Aorta (tissue), 5 donors: ENCODE data around the gene CCDC40. TPM values are rescaled to one million over a fixed set of nuclear protein-coding genes. Genes with fewer than 3 reads are reported as not detected.

Experiments used
- ATAC-seq: fragments of 200-7000 bp; cut with Tn5 transposase; one replicate; pipeline ENCODE4 v1.9.1; 2022; ENCODE audit warnings: moderate library complexity; ENCODE audit not compliant: low FRiP score
- DNase-seq, 2 donors: peaks; one replicate each; pipeline ENCODE4 v3.0.0-alpha.2; 2020
- H3K27ac ChIP-seq, 2 donors: one replicate each; pipeline ENCODE4 v1.5.1; 2013; ENCODE audit warnings: low read length in 2 of 2, mild to moderate bottlenecking in 2 of 2, moderate library complexity in 2 of 2, control low read depth in 1 of 2, inconsistent platforms in 1 of 2, low read depth in 1 of 2
- H3K27me3 ChIP-seq, 2 donors: one replicate each; pipeline ENCODE4 v1.6.1; 2013; ENCODE audit warnings: control low read depth in 1 of 2, low read length in 1 of 2, mild to moderate bottlenecking in 1 of 2, moderate library complexity in 1 of 2; ENCODE audit not compliant: insufficient read depth in 2 of 2, control insufficient read depth in 1 of 2
- H3K36me3 ChIP-seq, 2 donors: one replicate each; pipeline ENCODE4 v1.6.1; 2013; ENCODE audit warnings: control low read depth in 1 of 2, low read length in 1 of 2, mild to moderate bottlenecking in 1 of 2; ENCODE audit not compliant: insufficient read depth in 2 of 2, control insufficient read depth in 1 of 2
- H3K4me1 ChIP-seq, 2 donors: one replicate each; pipeline ENCODE4 v1.6.1; 2013; ENCODE audit warnings: low read length in 2 of 2, control low read depth in 1 of 2, mild to moderate bottlenecking in 1 of 2, moderate library complexity in 1 of 2; ENCODE audit not compliant: insufficient read depth in 2 of 2, control insufficient read depth in 1 of 2
- H3K4me3 ChIP-seq, 2 donors: one replicate each; pipeline ENCODE4 v1.5.1; 2013; ENCODE audit warnings: low read length in 2 of 2, control low read depth in 1 of 2, mild to moderate bottlenecking in 1 of 2
- H3K9me3 ChIP-seq: one replicate; pipeline ENCODE4 v1.6.1; 2013; ENCODE audit warnings: mild to moderate bottlenecking, low read length; ENCODE audit not compliant: control insufficient read depth
- WGBS, 2 donors: extraction: QIAGEN DNeasy Blood & Tissue Kit; methylation state at CpG; one replicate each; pipeline ENCODE4 v1.1.7; 2013; 5-methylcytosine and 5-hydroxymethylcytosine counted together
- intact Hi-C, 2 donors: fragments of 100-400 bp; cut with DNase I; formaldehyde crosslinking; loops; one replicate each; pipeline versions ENCODE4 v1.14.2 to v1.15.0; 2022
- polyA plus RNA-seq, 2 donors: library from polyadenylated mRNA; stranded (reverse); fragments of 200-250 nt; gene quantifications; one replicate each; pipeline ENCODE4 v1.2.3, GENCODE V29; 2013
- total RNA-seq, 2 donors: library from RNA; stranded (reverse); fragmentation: NEBNext Ultra II Directional; extraction: Animal tissue kit (Norgen Biotek cat#: 25700); gene quantifications; one replicate each; pipeline ENCODE4 v1.2.1, GENCODE V29; 2021
- donor health status: healthy with polysubstance abuse.
- donor health status: Bipolar disorder and iron deficiency.
- donor health status: DM: no; HTN: no; CAD: no.
- donor health status: DM: no; HTN: no; CAD: no.
- donor health status: DM: yes; HTN: yes; CAD: no.

CCDC40 gene
- total and polyA plus RNA-seq, 4 donors: 2.6 to 11.3 (median 5.1) TPM

DNA sequence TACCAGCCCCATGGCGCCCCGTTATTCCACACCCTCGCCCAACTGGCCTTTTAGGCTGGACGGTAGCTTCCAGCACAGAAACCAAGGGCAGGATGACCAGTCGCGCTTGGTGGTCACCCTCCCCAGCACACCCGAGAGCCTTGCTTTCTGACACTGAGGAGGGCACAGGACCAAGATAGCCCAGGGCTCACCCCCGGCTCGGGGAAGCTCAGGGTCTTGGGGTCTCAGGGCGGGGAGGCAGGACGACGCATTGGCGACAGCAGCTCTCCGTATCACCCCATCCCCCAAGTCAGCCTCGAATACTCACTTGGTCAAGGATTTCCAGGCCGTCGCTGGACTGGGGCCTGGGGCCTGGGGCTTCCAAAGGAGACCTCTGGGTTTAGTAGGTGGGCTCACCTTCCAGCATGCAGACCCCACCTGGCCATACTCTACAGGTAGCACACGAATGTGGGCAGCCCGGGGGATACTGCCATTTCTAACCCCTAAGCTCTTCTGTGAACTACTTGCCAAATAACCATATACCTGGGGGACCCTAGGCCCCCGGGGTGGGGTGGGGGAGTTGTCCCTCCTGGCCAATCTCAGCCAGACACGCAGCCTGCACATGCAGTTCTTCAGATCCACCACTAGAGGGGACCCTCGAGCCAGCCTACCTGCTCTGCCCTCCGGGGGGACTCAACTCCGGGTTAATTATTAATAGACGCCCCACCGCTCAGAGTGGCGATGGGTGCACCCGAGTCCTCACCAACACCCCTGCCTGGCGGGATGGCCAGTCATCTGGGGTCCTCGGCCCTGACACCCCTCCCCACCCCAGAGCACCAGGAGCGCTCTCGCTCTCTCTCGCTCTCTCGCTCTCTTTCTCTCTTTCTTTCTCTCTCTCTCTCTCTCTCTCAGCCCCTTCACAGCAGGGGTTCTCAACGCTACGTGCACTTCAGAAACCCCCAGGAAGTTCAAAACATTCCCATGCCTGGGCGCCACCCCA lies 30.8 kb upstream of the CCDC40 start:
- DNase-seq (peak in 1 of 2 donors; percentile 66), ATAC-seq (peak; percentile 49)
- Histone ChIP-seq H3K4me3 (no peak overlapping the region), H3K4me1 (no peaks in the 10 kb centered on the region), H3K9me3 (no peaks in the 10 kb centered on the region), H3K27ac (no peak overlapping the region), H3K36me3 (no peaks in the 10 kb centered on the region), H3K27me3 (no peaks in the 10 kb centered on the region)
- intact Hi-C loops: loop anchor here (5.0 to 10.0 kb wide), 2 partner anchors 77 to 79 kb away; no protein-coding TSS in a partner anchor
- 52 to 53% methylated on average over 37 of the region's 37 CpGs for WGBS, 2 donors

DNA sequence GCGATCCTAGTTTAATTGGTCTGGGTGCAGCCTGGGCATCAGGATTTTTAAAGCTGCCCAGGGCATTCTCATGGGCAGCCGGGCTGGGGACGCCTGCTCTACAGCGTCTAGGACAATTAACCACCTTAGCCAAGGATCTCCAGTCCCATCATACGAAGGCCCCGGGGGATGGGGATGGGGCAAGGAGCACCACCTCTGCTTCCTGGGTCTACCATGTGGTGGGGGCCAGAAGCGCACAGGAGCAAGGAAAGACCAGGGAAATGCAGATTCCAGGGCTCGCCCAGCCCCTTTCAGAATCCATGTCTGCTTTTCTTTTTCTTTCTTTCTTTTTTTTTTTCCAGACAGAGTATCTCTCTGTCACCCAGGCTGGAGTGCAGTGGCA lies 30.1 kb upstream of the CCDC40 start:
- no peak overlapping the region for H3K27ac ChIP-seq
- H3K9me3 ChIP-seq: no peaks in the 10 kb centered on the region
- WGBS, 2 donors: 63 to 65% methylated on average over 8 of the region's 8 CpGs
- DNase-seq (peak in 1 of 2 donors; percentile 28), ATAC-seq (no peak)
- intact Hi-C loops: loop anchor here (5.0 to 10.0 kb wide), 2 partner anchors 76 to 78 kb away; no protein-coding TSS in a partner anchor
- no peak overlapping the region for H3K4me3 ChIP-seq
- H3K4me1 ChIP-seq: no peaks in the 10 kb centered on the region
- no peaks in the 10 kb centered on the region for H3K27me3 ChIP-seq
- H3K36me3 ChIP-seq: no peaks in the 10 kb centered on the region

GRCh38 chr17:80006811-80007752 lies 29.4 kb upstream of the CCDC40 start:
- Histone ChIP-seq H3K27ac (no peak overlapping the region), H3K27me3 (no peaks in the 10 kb centered on the region), H3K9me3 (no peaks in the 10 kb centered on the region), H3K4me1 (no peaks in the 10 kb centered on the region), H3K4me3 (no peak overlapping the region), H3K36me3 (no peaks in the 10 kb centered on the region)
- intact Hi-C loops: loop anchor here (5.0 to 10.0 kb wide), 2 partner anchors 75 to 78 kb away; no protein-coding TSS in a partner anchor
- ATAC-seq: no peak
- 89 to 91% methylated on average over 30 of the region's 30 CpGs for WGBS, 2 donors
- DNase-seq: peak in 1 of 2 donors; percentile 44

GRCh38 chr17:80007939-80008338 lies 28.5 kb upstream of the CCDC40 start:
- intact Hi-C loops: loop anchor here (5.0 to 10.0 kb wide), 2 partner anchors 74 to 77 kb away; no protein-coding TSS in a partner anchor
- H3K4me3 ChIP-seq: no peak overlapping the region
- no peaks in the 10 kb centered on the region for H3K4me1 ChIP-seq
- no peak overlapping the region for H3K27ac ChIP-seq
- no peaks in the 10 kb centered on the region for H3K9me3 ChIP-seq
- 81 to 82% methylated on average over 10 of the region's 10 CpGs for WGBS, 2 donors
- H3K27me3 ChIP-seq: no peaks in the 10 kb centered on the region
- peak in 1 of 2 donors; percentile 17 for DNase-seq
- no peaks in the 10 kb centered on the region for H3K36me3 ChIP-seq
- no peak for ATAC-seq

- no peak overlapping the region for H3K4me3 ChIP-seq
- 12 to 15% methylated on average over 17 of the region's 17 CpGs for WGBS, 2 donors
- H3K27me3 ChIP-seq: no peaks in the 10 kb centered on the region
- DNase-seq (peak; percentile 83 to 95), ATAC-seq (peak; percentile 89)
- H3K4me1 ChIP-seq: no peaks in the 10 kb centered on the region
- H3K36me3 ChIP-seq: no peaks in the 10 kb centered on the region
- no peaks in the 10 kb centered on the region for H3K9me3 ChIP-seq
- no peak overlapping the region for H3K27ac ChIP-seq
- intact Hi-C loops: loop anchor here (5.0 to 10.0 kb wide), 2 partner anchors 74 to 76 kb away; no protein-coding TSS in a partner anchor
Measured at GRCh38 chr17:80008383-80008840, 28.0 kb upstream of the CCDC40 start.

- no peaks in the 10 kb centered on the region for H3K4me1 ChIP-seq
- no peaks in the 10 kb centered on the region for H3K27me3 ChIP-seq
- H3K36me3 ChIP-seq: no peaks in the 10 kb centered on the region
- no peak overlapping the region for H3K27ac ChIP-seq
- H3K9me3 ChIP-seq: no peaks in the 10 kb centered on the region
- DNase-seq: peak in 1 of 2 donors; percentile 41
- peak; percentile 15 for ATAC-seq
- intact Hi-C loops: loop anchor here (5.0 to 10.0 kb wide), 2 partner anchors 73 to 76 kb away; no protein-coding TSS in a partner anchor
- H3K4me3 ChIP-seq: no peak overlapping the region
- 79 to 85% methylated on average over 18 of the region's 18 CpGs for whole genome bisulfite sequencing, 2 donors
Measured at GRCh38 chr17:80008848-80009247, 27.6 kb upstream of the CCDC40 start.

DNA sequence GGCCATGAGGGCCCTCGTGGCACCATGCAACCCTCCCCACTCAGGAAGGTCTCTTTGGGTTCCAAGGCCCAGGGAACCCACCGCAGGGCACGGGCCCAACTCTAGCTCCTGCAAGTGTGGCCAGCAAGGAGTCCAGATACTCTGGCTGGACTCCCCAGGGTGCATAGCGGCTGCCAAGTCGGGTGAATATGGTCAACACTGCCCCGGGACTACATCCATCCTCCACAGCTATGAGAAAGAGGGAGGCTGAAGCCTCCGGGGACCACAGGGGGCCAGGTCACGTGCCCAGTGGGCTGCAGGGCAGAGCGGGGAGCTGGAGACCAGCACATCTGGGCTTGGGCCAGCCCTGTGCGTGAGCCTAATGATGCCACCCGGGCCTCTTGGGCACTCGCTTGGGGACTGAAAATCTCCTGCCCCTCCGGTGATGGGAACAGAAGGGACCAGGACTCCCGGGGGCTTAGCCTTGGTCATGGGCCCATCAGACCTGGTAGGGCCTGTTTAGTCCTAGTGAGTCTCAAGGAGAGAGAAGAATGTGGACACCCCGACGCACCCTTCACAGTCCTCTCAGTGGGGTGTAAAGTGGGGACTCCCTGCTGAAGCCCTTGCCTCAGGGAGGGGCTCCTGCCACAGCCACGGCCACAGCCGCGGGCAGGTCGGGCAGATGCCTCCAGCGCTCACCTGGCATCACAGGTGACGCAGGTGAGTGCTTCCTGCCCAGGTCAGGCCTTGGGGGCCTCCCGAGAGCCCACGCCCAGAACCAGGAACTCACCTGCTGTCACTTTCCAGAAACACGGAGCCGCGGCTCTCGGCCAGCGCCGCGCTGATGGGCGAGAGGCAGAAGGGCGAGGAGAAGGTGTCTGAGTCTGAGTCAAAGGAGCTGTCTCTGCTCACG lies 26.8 kb upstream of the CCDC40 start:
- no peak overlapping the region for H3K27ac ChIP-seq
- no peaks in the 10 kb centered on the region for H3K27me3 ChIP-seq
- no peak overlapping the region for H3K4me3 ChIP-seq
- peak in 1 of 2 donors; percentile 46 for DNase-seq
- intact Hi-C loops: loop anchor here (5.0 to 10.0 kb wide), 2 partner anchors 73 to 75 kb away; no protein-coding TSS in a partner anchor
- no peaks in the 10 kb centered on the region for H3K9me3 ChIP-seq
- ATAC-seq: no peak
- 63 to 69% methylated on average over 34 of the region's 34 CpGs for WGBS, 2 donors
- H3K36me3 ChIP-seq: no peaks in the 10 kb centered on the region
- no peaks in the 10 kb centered on the region for H3K4me1 ChIP-seq
